ENCODE data around the gene SOX21. TPM values are rescaled to one million over a fixed set of nuclear protein-coding genes. Genes with fewer than 3 reads are reported as not detected.

Gene SOX21
- total and polyA plus RNA-seq, 2 of the 8 experiments (the other 6 are each of a cell fraction or from before 2014, with no cell fraction given), result 3.9 TPM

- no peak for TF ChIP-seq CHD7 (IDR thresholded peaks at IDR 0.05; ENCODE audit: insufficient replicate concordance, low read length)
- no peak for TF ChIP-seq RFX5 (IDR thresholded peaks at IDR 0.05; ENCODE audit: borderline replicate concordance, low read depth, low read length)
- TF ChIP-seq RXRA (IDR thresholded peaks at IDR 0.05; ENCODE audit: insufficient read depth, low read depth, low read length), result no peak
Measured at GRCh38 chr13:94661406-94661805, 50.9 kb downstream of the SOX21 start (continued).
